Liver (tissue), 3 donors: Measurements from ENCODE around the gene MAPKAPK2.

Source experiments
- ATF3 ChIP-seq: IDR thresholded peaks from 2 replicates; pipeline ENCODE4 v1.6.1; 2016; ENCODE audit warnings: antibody characterized with exemption
- CTCF ChIP-seq: fragments of 150-350 bp; IDR thresholded peaks from 2 replicates; pipeline ENCODE4 v1.5.1; 2017; ENCODE audit warnings: improper control_type of control experiment, low read depth, low read length; ENCODE audit not compliant: missing input control
- EGR1 ChIP-seq, 2 donors: IDR thresholded peaks; 2 replicates each; pipeline ENCODE4 v1.6.1; 2016 to 2018; ENCODE audit warnings: antibody characterized with exemption in 2 of 2, low read depth in 2 of 2
- FOXA1 ChIP-seq: IDR thresholded peaks from 2 replicates; pipeline ENCODE4 v1.6.1; 2016; ENCODE audit warnings: antibody characterized with exemption
- HNF4A ChIP-seq, 2 donors: conservative IDR thresholded peaks; 2 replicates each; pipeline ENCODE4 v1.6.1; 2016; ENCODE audit warnings: antibody characterized with exemption in 2 of 2, mild to moderate bottlenecking in 2 of 2
- JUND ChIP-seq, 2 donors: IDR thresholded peaks; 2 replicates each; pipeline ENCODE4 v1.6.1; 2016; ENCODE audit warnings: antibody characterized with exemption in 2 of 2
- MAX ChIP-seq: IDR thresholded peaks from 2 replicates; pipeline ENCODE4 v1.6.1; 2016; ENCODE audit warnings: antibody characterized with exemption
- RAD21 ChIP-seq, 2 donors: IDR thresholded peaks; 2 replicates each; pipeline ENCODE4 v1.6.1; 2016; ENCODE audit warnings: antibody characterized with exemption in 2 of 2, mild to moderate bottlenecking in 2 of 2
- REST ChIP-seq: IDR thresholded peaks from 2 replicates; pipeline ENCODE4 v1.6.1; 2016; ENCODE audit warnings: antibody characterized with exemption, mild to moderate bottlenecking
- SP1 ChIP-seq: IDR thresholded peaks from 2 replicates; pipeline ENCODE4 v1.6.1; 2018; ENCODE audit warnings: antibody characterized with exemption, mild to moderate bottlenecking
- TAF1 ChIP-seq: conservative IDR thresholded peaks from 2 replicates; pipeline ENCODE4 v1.6.1; 2016; ENCODE audit warnings: antibody characterized with exemption, mild to moderate bottlenecking
- YY1 ChIP-seq: IDR thresholded peaks from 2 replicates; pipeline ENCODE4 v1.6.1; 2016; ENCODE audit warnings: antibody characterized with exemption, mild to moderate bottlenecking
- ZBTB33 ChIP-seq: IDR thresholded peaks from 2 replicates; pipeline ENCODE4 v1.6.1; 2016; ENCODE audit warnings: antibody characterized with exemption
- donor health status: healthy.
- donor health status: healthy.

GRCh38 chr1:206691604-206692003 is 6.9 kb downstream of the MAPKAPK2 start:
- TF ChIP-seq CTCF (no peak), MAX (no peak), YY1 (peak; percentile 37), RAD21 (IDR thresholded peaks at IDR 0.05) (peak; percentile 26 to 61), HNF4A (conservative IDR thresholded peaks at IDR 0.05) (peak; percentile 77 to 80), REST (peak; percentile 40), ATF3 (no peak), EGR1 (IDR thresholded peaks at IDR 0.05; ENCODE audit: low read depth in 2 of 2) (no peak), JUND (IDR thresholded peaks at IDR 0.05) (peak in 1 of 2 donors; percentile 48), TAF1 (peak; percentile 41), ZBTB33 (no peak), SP1 (peak; percentile 81), FOXA1 (no peak)
